Measurements from ENCODE around the gene CUBN. TPM values are rescaled to one million over a fixed set of nuclear protein-coding genes. Genes with fewer than 3 reads are reported as not detected.
A peak's percentile ranks its signal among the peaks of the same experiment; 100 is the strongest.

The CUBN gene
- total and polyA plus RNA-seq, 8 donors = under 0.01 to 16.3 (median 1.2) TPM

DNA sequence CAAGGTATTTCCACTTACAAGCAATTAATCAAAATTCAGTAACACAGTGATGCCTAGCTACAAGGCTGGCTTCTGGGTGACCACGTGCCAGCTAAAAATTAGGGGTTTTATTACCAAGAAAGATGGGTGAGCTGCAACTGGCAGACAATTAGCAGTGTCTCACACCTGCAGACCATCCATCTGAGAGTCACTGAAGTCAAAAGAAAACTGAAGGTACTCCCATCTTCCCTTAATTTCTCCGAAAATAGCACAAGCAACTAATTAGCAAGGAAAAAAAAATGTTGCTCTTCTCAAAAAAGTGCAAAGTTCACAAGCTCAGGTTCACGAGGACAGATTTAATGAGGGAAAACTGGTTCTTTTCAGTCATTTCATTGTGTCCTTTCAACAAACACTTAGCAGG, 340.8 kb downstream of the CUBN start:
- no peaks in the 10 kb centered on the region for H3K9me3 ChIP-seq
- no peak for DNase-seq
- H3K4me3 ChIP-seq = no peak overlapping the region
- H3K36me3 ChIP-seq = no peaks in the 10 kb centered on the region
- no peaks in the 10 kb centered on the region for H3K27me3 ChIP-seq
- intact Hi-C loops (cut with DNase I; ENCODE audit: low total_unique reads) = no loop called here
- no peaks in the 10 kb centered on the region for H3K4me1 ChIP-seq
- H3K27ac ChIP-seq = no peak overlapping the region
- no peak for TF ChIP-seq EP300 (IDR thresholded peaks at IDR 0.05)
- WGBS, 5 donors = 84 to 92% (median 88%) methylated on average over 3 of the region's 3 CpGs

DNA sequence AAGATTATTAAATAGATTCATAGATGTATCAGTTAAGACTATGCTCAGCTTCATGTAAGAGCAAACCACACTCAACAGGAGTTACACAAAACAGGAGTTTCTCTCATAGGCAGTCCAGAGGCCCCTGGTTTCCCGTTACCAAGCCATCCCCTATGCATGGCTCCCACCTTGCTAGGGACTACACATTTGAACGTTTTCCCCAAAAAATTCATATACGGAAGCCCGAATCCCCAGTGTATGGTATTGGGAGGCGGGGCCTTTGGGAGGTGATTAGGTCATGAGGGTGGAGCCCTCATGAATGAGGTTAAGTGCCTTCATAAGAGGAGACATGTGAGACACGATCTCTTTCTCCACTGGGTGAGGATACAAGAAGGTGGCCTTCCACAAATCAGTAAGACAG, 341.5 kb downstream of the CUBN start:
- Histone ChIP-seq H3K9me3 (no peaks in the 10 kb centered on the region), H3K27me3 (no peaks in the 10 kb centered on the region), H3K27ac (no peak overlapping the region), H3K36me3 (no peaks in the 10 kb centered on the region), H3K4me1 (no peaks in the 10 kb centered on the region), H3K4me3 (no peak overlapping the region)
- 91 to 95% (median 92%) methylated on average over 6 of the region's 6 CpGs for WGBS, 5 donors
- no peak for DNase-seq
- intact Hi-C loops (cut with DNase I; ENCODE audit: low total_unique reads) = no loop called here
- TF ChIP-seq POLR2A (IDR thresholded peaks at IDR 0.05) = no peak
- TF ChIP-seq, protein P1, sequence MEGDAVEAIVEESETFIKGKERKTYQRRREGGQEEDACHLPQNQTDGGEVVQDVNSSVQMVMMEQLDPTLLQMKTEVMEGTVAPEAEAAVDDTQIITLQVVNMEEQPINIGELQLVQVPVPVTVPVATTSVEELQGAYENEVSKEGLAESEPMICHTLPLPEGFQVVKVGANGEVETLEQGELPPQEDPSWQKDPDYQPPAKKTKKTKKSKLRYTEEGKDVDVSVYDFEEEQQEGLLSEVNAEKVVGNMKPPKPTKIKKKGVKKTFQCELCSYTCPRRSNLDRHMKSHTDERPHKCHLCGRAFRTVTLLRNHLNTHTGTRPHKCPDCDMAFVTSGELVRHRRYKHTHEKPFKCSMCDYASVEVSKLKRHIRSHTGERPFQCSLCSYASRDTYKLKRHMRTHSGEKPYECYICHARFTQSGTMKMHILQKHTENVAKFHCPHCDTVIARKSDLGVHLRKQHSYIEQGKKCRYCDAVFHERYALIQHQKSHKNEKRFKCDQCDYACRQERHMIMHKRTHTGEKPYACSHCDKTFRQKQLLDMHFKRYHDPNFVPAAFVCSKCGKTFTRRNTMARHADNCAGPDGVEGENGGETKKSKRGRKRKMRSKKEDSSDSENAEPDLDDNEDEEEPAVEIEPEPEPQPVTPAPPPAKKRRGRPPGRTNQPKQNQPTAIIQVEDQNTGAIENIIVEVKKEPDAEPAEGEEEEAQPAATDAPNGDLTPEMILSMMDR (IDR thresholded peaks at IDR 0.05) = no peak
- no peak for TF ChIP-seq POLR2AphosphoS5 (IDR thresholded peaks at IDR 0.05)
- no peak for TF ChIP-seq EP300 (IDR thresholded peaks at IDR 0.05)

DNA sequence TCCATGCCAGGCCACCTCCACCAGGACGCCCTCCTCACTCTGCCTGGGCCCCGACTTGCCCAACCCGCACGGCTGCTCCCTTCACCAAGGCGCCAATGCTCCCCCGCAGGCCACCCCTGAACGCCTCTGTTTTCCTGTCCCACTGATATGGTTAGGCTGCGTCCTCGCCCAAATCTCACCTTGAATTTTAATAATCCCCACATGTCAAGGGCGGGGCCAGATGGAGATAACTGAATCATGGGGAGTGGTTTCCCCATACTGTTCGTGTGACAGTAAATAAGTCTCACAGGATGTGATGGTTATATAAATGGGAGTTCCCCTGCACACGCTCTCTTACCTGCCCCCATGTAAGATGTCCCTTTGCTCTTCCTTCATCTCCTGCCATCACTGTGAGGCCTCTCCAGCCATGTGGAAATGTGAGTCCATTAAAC, 342.2 kb downstream of the CUBN start:
- H3K9me3 ChIP-seq = no peaks in the 10 kb centered on the region
- no peak overlapping the region for H3K4me3 ChIP-seq
- intact Hi-C loops (cut with DNase I; ENCODE audit: low total_unique reads) = no loop called here
- WGBS, 5 donors = 88 to 92% (median 91%) methylated on average over 12 of the region's 12 CpGs
- H3K27ac ChIP-seq = no peak overlapping the region
- H3K36me3 ChIP-seq = no peaks in the 10 kb centered on the region
- H3K27me3 ChIP-seq = no peaks in the 10 kb centered on the region
- no peaks in the 10 kb centered on the region for H3K4me1 ChIP-seq
- TF ChIP-seq POLR2AphosphoS5 (IDR thresholded peaks at IDR 0.05) (no peak), POLR2A (IDR thresholded peaks at IDR 0.05) (no peak), EP300 (IDR thresholded peaks at IDR 0.05) (no peak)
- TF ChIP-seq, protein P1 (IDR thresholded peaks at IDR 0.05) = no peak
- no peak for DNase-seq

DNA sequence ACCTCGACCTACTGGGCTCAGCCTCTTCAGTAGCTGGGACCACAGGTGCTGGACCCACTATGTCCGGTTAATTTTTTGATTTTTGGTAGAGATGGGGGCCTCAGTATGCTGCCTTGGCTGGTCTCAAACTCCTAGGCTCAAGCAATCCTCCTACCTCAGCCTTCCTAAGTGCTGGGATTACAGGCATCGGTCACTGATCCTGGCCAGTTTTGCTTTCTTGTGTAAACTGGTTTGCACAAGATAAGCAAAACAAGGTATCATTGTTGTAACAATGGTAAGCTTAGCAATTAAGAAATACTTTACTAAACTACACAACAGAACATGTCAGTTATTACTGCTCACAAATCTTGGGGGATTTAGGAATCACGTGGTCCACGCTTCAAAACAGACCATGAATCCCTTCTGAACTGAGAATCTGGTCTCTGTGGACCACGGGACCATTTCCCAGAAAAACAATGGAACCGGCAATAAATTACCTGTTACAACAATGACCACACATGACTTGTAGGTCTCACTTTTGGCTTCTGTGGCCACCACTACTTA, 349.2 kb downstream of the CUBN start:
- intact Hi-C loops (cut with DNase I; ENCODE audit: low total_unique reads) = no loop called here
- Histone ChIP-seq H3K27me3 (no peaks in the 10 kb centered on the region), H3K27ac (no peak overlapping the region), H3K36me3 (peaks cover 0 to 9% (median 5%) of the 10 kb centered on the region in 4 donors), H3K4me3 (no peak overlapping the region), H3K4me1 (peaks cover 0 to 32% (median 14%) of the 10 kb centered on the region in 4 donors), H3K9me3 (no peaks in the 10 kb centered on the region)
- TF ChIP-seq, protein P1 (IDR thresholded peaks at IDR 0.05) = no peak
- TF ChIP-seq POLR2A (IDR thresholded peaks at IDR 0.05) (no peak), POLR2AphosphoS5 (IDR thresholded peaks at IDR 0.05) (no peak), EP300 (IDR thresholded peaks at IDR 0.05) (no peak)
- 36 to 70% (median 55%) methylated on average over 7 of the region's 7 CpGs for WGBS, 5 donors
- DNase-seq = peak in 1 of 2 donors; percentile 22

DNA sequence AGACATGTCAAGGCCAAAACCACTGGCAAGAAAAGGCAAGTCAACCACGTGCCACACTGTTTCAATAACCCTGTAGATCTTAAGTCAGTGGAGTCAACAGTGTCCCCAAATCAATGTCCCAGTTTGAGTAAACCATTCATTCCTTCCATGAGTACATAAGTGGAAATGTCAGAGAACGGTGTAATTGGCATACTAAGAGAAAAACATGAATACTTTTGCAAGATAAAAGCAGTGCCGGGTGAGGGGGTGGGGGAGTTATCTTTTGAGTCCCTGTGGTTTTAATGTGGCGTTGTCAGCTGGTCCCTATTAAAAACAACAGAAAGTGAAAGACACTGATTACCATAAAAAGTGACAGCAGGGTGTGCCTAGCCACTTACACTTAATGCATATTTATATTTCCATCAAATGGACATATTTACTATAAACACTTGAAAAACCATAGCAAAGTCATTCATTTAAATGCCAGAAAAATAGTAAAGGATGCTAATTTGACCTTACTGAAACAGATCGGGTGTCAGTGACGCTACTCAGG, 350.2 kb downstream of the CUBN start:
- 41 to 52% (median 43%) methylated on average over 6 of the region's 6 CpGs for WGBS, 5 donors

More for the DNA sequence above, 350.2 kb downstream of the CUBN start:
- no peak for TF ChIP-seq POLR2A (IDR thresholded peaks at IDR 0.05)
- no peak for TF ChIP-seq EP300 (IDR thresholded peaks at IDR 0.05)
- no peak for TF ChIP-seq POLR2AphosphoS5 (IDR thresholded peaks at IDR 0.05)
- TF ChIP-seq, protein P1 (IDR thresholded peaks at IDR 0.05) = no peak
- no peak overlapping the region for H3K4me3 ChIP-seq
- H3K27me3 ChIP-seq = no peaks in the 10 kb centered on the region
- no peak for DNase-seq
- H3K36me3 ChIP-seq = peaks cover 0 to 10% (median 6%) of the 10 kb centered on the region in 4 donors
- no peak overlapping the region for H3K27ac ChIP-seq
- H3K4me1 ChIP-seq = peaks cover 0 to 32% (median 14%) of the 10 kb centered on the region in 4 donors
- intact Hi-C loops (cut with DNase I; ENCODE audit: low total_unique reads) = no loop called here
- H3K9me3 ChIP-seq = no peaks in the 10 kb centered on the region
